ENCODE data around the gene SH3RF3.

DNA sequence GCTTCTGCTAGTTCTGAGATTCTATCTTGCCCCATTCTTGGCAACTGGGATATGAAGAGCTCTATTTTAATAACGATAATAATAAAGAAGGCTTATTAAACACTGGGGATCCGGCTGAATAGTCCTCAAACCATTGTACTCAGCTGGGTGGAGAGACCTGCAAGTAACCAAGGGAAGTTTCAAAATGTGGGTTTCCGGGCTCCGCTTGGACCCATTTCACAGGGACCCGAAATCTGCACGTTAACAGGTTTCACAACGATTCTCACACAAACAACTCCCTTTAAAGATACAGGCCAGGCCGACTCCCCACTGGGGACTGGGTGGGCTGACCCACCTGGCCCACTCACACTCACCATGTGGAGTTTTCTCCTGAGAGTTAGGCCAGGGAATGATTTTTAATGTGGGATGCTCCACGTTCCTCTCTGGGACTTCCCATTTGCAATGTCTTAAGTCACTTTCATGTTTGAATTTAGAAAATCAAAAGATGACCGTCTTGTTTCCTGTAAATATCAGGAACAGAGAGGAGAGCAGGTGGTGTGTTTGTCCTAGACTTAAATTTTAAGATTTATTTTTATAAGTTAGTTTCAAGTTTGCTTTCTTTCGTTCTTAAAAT, 96.3 kb downstream of the SH3RF3 start:
- TF ChIP-seq, protein P1, sequence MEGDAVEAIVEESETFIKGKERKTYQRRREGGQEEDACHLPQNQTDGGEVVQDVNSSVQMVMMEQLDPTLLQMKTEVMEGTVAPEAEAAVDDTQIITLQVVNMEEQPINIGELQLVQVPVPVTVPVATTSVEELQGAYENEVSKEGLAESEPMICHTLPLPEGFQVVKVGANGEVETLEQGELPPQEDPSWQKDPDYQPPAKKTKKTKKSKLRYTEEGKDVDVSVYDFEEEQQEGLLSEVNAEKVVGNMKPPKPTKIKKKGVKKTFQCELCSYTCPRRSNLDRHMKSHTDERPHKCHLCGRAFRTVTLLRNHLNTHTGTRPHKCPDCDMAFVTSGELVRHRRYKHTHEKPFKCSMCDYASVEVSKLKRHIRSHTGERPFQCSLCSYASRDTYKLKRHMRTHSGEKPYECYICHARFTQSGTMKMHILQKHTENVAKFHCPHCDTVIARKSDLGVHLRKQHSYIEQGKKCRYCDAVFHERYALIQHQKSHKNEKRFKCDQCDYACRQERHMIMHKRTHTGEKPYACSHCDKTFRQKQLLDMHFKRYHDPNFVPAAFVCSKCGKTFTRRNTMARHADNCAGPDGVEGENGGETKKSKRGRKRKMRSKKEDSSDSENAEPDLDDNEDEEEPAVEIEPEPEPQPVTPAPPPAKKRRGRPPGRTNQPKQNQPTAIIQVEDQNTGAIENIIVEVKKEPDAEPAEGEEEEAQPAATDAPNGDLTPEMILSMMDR (IDR thresholded peaks at IDR 0.05) = no peak
- TF ChIP-seq ZNF423 (CRISPR knock-in tag; IDR thresholded peaks at IDR 0.05) = no peak
- TF ChIP-seq, protein P2, sequence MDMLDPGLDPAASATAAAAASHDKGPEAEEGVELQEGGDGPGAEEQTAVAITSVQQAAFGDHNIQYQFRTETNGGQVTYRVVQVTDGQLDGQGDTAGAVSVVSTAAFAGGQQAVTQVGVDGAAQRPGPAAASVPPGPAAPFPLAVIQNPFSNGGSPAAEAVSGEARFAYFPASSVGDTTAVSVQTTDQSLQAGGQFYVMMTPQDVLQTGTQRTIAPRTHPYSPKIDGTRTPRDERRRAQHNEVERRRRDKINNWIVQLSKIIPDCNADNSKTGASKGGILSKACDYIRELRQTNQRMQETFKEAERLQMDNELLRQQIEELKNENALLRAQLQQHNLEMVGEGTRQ (CRISPR knock-in tag; IDR thresholded peaks at IDR 0.05) = no peak
- TF ChIP-seq, protein P3, sequence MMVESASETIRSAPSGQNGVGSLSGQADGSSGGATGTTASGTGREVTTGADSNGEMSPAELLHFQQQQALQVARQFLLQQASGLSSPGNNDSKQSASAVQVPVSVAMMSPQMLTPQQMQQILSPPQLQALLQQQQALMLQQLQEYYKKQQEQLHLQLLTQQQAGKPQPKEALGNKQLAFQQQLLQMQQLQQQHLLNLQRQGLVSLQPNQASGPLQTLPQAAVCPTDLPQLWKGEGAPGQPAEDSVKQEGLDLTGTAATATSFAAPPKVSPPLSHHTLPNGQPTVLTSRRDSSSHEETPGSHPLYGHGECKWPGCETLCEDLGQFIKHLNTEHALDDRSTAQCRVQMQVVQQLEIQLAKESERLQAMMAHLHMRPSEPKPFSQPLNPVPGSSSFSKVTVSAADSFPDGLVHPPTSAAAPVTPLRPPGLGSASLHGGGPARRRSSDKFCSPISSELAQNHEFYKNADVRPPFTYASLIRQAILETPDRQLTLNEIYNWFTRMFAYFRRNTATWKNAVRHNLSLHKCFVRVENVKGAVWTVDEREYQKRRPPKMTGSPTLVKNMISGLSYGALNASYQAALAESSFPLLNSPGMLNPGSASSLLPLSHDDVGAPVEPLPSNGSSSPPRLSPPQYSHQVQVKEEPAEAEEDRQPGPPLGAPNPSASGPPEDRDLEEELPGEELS (CRISPR knock-in tag; IDR thresholded peaks at IDR 0.05) = no peak

Data from WTC11 (cell line).